ENCODE results near the gene ISG15.
"Not testable (repeated sequence)": the region's sequence is repeated elsewhere in the genome, so short reads cannot be mapped to it uniquely, and the experiment has no call there.

Gene ISG15

DNA sequence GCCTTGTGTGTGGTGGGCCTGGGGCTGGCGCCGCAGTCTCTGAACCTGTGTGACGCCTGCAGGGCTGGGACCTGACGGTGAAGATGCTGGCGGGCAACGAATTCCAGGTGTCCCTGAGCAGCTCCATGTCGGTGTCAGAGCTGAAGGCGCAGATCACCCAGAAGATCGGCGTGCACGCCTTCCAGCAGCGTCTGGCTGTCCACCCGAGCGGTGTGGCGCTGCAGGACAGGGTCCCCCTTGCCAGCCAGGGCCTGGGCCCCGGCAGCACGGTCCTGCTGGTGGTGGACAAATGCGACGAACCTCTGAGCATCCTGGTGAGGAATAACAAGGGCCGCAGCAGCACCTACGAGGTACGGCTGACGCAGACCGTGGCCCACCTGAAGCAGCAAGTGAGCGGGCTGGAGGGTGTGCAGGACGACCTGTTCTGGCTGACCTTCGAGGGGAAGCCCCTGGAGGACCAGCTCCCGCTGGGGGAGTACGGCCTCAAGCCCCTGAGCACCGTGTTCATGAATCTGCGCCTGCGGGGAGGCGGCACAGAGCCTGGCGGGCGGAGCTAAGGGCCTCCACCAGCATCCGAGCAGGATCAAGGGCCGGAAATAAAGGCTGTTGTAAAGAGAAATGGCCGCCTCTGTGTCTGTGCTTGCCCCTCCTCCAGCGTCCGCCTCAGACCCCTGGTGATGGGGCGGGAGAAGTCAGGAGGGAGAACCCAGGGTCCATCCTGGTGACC is 788 bp downstream of the ISG15 start:
- no peak for DNase-seq

DNA sequence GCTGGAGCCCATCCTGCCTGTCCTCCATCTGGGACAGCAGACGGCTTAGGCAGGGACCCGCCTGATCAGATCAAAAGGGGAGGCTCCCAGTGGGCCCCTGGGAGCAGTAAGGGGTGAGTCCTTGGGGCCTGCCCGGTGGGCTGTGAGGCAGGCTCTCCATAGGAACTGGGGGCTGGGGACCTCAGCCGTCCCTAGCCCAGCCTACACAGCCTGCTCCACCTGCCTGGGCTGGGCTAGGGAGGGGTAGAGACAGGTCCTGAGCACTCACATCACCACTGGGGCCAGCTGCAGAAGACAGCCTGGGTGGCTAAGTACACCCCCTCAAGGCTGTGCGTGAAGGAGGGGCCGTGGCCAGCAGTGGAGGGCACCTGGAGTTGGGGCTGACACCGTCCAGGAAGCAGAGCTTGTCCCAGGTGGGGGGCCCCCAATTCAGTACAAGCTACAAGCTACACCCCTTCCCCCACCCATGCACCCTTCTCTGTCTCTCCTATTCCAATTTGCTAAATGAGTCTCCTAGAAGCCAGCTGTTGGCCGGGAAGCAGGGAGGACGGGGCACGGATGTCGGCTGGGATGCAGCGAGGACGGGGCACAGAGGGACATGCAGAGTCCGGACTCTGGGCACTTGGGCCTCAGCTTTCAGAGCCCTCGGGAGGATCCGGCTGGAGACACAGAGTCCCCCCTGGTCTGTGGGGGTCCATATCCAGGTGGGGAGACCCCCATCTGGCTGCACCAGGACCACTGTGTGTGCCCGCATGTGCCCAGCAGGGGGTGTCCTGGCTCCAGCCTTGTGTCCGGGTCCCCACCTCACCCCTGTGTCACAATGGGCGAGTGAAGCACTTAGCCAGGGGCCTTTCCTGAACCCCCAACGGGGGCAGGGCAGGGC is 1.7 kb downstream of the ISG15 start:
- no peak for DNase-seq

GRCh38 chr1:1017397-1018320 is 4.4 kb downstream of the ISG15 start:
- not testable (repeated sequence) for DNase-seq

GRCh38 chr1:1018321-1018685 is 5.0 kb downstream of the ISG15 start:
- not testable (repeated sequence) for DNase-seq

DNA sequence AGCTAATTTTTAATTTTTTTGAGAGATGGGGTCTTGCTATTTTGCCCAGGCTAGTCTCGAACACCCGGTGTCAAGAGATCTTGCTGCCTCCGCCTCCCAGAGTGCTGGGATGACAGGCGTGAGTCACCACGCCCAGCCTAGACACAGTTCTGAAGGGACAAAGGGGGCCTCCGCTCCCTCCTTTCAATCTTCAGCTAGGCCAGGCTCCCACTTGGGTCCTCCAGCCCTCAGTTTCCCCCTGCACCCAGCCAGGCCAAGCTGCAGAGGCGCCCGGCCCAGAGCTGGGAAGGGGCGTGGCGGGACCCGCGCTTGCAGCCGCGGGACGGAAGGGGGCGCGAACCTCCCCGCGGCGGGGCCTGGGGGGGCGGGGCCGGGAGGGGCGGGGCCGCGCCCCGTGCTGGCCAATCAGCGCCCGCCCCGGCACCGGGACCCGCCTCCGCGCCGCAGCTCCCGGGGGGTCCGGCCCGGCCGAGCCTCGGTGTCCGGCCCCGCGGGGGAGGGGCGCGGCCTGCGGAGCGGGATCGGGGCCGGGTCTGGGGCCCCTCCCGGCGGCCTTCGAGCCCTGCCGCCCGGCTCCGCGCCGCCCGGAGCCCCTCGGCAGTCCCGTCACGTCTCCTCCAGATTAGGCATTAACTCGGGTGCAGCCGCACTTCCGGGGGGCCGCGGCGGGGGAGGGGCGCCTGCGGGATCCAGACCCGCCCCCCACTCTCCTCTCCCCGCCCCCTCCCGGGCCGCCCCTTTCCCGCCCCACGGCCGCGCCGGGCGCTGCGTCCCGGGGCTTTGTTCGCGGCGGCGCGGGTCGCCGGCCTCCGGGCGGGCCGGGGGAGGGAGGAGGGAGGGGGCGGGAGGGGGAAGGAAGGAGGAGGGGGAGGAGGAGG is 6.1 kb downstream of the ISG15 start:
- DNase-seq = peak; percentile 72 to 82

GRCh38 chr1:1020000-1020404 is 6.7 kb downstream of the ISG15 start, which contains the start of gene AGRN:
AGRN (plus strand) TSS chr1:1020120; CDS start chr1:1020173, 53 bp downstream.
- no peak for DNase-seq

DNA sequence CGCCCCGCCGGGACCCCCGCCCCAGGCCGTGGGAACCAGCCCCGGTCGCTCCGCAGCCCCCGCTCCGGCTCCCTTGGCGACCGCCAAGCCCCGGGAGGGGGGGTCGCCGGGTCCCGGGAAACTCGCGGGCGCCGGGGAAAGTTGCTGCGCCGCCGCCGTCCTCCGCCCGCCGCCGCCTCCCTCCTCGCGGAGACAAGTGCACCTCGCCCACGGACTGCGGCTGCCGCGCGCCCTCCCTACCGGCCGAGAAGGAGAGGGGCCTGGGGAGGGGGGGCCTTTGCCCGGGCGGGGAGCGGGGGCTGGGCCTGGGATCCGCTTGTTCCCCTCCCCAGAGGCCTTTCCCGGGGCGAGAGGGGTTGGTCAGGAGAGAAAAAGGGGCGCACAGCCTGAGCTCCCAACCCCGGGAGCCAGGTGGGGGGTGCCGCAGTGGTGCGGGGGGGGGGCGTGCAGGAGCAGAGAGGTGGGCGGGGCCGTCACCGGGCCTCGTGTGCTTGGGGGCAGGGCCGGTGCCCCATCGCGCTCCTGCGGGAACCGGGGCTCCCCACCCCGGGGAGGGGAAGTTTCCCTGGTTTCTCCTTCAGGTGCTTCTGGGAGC is 7.2 kb downstream of the ISG15 start:
- peak; percentile 46 to 65 for DNase-seq

GRCh38 chr1:1021010-1021919 is 8.0 kb downstream of the ISG15 start:
- DNase-seq = no peak

DNA sequence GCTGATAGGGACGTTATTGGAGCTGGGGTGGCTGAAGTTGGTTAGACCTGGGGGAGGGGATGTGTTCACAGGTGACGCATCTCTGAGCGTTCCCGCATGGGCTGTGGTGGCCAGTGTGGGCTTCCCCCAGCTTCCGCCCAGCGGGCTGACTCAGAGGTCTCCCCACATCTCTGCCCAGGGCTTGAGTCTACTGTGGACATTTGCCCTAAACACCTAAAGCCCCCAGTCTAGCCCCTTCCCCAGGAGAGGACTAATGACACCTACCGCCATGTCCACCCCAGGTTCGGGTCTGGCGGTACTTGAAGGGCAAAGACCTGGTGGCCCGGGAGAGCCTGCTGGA is 8.6 kb downstream of the ISG15 start:
- DNase-seq = no peak

GRCh38 chr1:1022302-1023009 is 9.2 kb downstream of the ISG15 start:
- no peak for DNase-seq

- no peak for DNase-seq
These were observed 10.4 kb downstream of the ISG15 start for GRCh38 chr1:1023700-1024099.

DNA sequence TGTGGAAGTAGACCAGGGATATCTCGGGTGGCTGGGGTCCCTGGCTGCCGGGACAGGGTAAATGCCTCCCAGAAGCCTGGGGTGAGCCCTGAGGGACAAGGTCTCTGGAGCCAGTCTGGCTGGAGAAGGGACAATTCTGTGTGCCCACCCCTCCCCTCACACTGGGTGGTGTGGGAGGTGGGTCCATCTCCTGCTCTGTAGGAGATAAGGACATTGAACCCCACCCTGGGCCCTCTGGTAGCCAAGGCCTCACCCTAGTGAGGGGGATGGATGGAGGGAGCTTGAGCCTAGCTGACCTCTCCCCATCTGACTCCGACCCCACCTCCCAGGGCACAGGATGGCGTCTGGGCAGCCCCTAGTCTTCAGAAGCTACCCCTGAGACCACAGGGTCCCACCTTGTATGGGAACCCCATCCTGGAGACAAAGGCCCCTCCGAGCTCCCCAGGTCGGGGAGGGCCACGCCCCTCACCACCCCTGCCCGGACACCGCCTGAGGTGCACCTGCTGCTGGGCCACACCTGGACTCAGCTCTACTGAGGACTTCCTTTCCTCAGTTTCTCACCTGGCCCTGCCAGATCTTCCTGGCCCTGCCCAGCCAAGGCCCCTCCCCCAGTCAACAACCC is 11.0 kb downstream of the ISG15 start:
- no peak for DNase-seq

DNA sequence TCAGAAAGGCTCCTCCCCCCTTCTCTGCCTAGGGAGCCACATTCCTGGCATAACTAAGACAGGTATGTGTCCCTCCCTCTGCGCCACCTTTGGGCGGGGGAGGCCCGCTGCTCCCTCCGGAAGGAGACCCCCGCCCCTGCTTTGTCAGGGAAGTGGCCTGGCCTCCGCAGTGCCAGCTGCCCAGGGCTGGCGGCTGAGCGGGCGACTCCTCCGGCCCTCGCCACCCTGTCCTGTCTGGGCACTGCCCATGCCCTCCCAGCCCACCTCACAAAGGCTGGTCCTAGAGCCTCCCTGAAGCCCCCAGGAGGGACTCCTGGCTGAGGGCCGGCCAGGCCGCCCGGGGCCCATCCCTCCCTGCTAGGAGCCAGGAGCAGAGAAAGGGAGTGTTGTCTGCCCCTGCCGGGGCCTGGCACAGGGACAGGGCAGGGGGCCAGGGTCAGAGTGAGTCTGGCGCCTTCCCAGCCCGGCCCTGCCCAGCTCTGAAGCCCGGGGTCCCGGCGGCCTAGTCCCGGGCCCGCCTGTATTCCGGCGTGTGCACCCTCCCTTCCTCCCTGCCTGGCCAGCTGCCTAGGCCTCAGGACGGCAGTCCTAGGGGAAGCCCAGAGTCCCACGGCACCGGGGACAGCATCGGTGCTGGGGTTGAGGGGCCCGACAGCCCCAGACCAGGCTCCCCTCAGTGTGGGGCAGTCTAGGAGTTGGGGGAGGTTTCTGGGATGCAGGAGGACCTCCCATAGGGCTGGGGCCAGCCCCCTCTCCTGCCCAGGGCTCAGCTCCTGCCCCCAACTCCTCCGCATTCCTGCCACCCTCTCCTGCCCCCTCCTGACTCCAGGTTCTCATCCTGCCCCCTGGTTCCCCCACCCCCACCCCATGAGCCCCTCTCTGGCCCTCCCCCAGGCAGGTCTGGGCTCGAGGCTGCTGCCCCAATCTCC is 11.7 kb downstream of the ISG15 start:
- no peak for DNase-seq

DNA sequence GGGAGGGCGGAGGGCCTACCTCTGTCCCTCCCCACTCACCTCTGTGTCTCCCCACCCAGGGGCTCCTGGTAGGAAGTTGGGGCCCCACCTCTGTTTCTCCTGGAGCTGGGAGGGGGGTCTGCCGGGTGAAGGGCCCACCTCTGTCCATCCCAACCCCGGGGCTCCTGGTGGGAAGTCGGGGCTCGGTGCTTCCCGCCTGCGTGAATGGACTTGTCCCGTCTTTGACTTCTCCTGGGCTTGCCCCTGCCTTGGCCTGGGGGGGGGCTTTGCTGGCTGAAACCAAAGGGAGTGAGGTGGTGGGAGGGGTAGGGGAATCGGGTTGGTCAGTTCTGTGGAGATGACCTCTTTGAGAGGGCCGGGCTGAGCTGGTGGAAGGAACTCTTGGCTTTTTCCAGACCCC is 12.4 kb downstream of the ISG15 start:
- no peak for DNase-seq

- DNase-seq = no peak
These were observed 13.5 kb downstream of the ISG15 start for GRCh38 chr1:1026599-1027413.

DNA sequence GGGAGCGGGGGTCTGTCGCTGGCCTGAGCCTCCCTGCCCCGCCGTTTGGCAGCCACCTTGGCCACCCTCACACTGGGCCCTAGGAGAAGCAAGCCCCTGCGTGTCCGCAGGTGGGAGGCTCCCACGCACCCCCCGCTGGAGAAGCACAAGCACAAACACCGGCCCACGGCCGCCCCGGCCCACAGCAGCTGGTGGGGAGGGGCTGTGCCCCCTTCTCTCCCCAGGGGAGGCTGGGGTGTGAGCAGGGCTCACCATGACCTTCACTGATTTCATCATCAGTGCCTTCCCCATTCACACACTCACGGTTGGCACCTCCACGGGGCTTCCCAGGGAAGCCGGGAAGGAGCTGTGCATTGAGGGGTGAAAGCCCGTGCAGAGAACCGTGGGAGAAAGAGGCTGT is 14.5 kb downstream of the ISG15 start:
- DNase-seq = no peak

Data from stimulated activated CD4-positive, alpha-beta T cell treated with anti-CD3 and anti-CD28 coated beads, Interleukin-4, amount 100 ng/mL, for 4 hours (primary cell).